Raji (cell line): ENCODE data around the gene SREBF2.

ENCODE experiments used
- POLR2A ChIP-seq: IDR thresholded peaks from 2 replicates; pipeline ENCODE4 v1.6.1; 2011; ENCODE audit warnings: low read depth, low read length, control low read depth; ENCODE audit not compliant: insufficient read depth

Gene SREBF2

DNA sequence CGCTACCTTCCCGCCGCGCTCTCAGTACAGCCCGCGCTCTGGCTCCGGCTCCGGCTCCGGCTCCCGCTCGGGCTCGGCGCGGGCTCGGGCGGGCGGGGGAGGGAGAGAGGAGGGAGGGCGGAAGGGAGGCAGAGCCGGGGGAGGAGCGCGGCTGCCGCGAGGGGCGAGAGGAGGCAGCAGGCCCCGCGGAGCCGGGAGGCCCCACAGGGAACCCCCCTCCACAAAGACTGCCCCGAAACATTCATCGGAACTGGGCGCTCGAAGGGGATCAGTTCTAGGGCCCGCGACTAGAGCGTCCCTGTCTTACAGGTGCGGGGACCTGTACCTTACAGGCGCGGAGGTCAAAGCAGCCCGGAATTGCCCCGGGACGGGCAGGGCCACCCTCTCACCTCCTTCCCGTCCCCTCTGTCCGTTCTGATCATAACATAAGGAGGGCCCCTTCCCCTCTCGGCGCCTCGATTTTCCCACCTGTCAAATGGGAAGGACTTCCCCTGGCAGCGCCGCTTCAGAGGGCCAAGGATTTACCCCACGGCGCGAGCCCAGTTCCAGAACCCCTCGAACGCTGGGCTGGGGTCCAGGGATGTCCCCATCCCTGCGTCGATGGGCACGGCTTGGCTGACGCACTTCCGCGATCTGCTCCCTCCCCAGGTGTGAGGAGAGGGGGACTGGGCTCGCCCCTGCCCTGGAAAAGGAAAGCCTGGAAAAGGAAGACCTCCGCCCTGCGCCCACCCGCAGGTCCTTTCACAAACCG is 82.3 kb downstream of the SREBF2 start, which contains the start of gene SHISA8:
Gene SHISA8, minus strand, starts transcription at position 40 of the 751 bp plus-strand sequence. CDS start 407 bp downstream, outside the sequence.
- TF ChIP-seq POLR2A: no peak

DNA sequence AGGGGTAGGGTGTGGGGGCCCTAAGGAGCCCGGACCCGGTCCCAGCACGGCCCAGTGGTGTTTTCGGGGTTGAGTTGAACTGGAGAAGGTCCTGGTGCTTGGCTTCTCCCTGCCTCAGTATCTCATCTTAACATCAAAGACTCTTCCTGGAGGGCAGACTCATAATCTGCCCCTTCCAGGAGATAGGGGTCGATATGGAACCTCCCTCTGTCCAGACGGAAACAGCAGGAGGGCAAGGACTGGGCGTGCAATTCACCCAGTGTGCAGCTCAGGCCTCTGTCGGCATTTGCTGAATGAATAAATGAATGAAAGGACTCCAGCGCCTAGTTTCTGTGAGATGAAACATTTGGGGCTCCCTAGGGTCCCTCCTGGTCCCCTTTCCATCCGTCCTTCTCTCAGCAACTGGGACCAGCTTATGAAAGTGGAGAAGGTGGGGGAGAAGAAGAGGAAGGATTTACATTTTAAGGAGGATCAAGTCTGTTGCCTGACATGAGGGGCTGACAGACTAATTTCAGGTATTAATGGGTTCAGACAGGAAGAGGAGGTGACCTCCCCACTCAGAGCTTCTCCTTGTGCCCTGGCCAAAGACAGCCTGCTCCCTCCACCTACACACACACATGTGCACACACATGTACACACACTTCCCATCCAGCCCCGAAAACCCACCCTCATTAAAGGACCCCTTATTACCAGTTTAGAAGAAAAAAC is 83.0 kb downstream of the SREBF2 start:
- peak; percentile 41; the same call in 1 of the 2 replicates for TF ChIP-seq POLR2A

DNA sequence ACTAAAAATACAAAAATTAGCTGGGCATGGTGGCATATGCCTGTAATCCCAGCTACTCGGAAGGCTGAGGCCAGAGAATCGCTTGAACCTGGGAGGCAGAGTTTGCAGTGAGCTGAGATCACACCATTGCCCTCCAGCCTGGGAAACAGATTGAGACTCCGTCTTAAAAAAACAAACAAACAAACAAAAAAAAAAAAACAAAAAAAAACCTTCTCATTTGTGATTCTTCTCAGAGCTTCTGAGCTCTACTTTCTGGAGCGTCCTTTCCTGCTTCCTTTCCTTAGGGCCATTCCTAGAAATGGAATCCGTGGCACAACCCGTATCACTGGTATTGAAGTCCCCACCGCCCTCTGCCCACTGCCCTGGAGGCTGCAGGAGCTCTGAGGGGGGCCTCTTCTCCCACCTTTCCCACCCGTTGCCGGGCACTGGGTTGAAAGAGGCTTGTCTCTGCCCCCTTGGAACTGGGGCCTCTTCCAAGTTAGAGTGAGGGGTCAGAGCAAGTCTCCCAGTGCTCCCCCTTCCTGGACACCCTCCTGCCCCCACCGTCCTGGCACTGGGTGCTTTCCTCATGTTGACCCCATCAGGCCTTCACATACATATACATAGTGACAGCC is 83.9 kb downstream of the SREBF2 start:
- 0 out of 2 replicates have a peak, but pooled peaks have one; percentile 16 for TF ChIP-seq POLR2A

DNA sequence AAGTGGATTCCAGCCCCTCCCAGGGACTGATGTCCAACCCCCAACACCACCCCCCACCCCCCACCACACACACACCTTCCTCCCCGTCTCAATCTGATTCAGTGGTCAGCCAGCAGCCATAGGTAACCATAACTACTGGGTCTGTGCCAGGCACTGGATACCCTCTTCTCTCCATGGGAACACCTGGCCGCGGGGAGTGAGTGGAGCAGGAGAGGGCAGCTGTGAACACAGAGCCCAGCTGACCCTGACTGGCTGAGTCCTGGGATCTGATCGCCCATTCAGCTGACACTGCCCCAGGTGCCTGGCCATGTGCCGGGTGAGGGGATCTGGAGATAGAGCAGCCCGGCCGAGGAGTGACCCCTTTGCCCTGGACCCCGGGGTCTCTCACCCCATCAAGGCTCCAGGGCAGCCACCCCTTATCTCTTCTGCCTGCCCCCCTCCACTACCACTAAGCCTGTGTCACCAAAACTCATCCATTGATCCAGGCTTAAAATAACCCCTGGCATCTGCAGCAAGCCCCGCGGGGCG is 84.5 kb downstream of the SREBF2 start:
- TF ChIP-seq POLR2A: no peak

DNA sequence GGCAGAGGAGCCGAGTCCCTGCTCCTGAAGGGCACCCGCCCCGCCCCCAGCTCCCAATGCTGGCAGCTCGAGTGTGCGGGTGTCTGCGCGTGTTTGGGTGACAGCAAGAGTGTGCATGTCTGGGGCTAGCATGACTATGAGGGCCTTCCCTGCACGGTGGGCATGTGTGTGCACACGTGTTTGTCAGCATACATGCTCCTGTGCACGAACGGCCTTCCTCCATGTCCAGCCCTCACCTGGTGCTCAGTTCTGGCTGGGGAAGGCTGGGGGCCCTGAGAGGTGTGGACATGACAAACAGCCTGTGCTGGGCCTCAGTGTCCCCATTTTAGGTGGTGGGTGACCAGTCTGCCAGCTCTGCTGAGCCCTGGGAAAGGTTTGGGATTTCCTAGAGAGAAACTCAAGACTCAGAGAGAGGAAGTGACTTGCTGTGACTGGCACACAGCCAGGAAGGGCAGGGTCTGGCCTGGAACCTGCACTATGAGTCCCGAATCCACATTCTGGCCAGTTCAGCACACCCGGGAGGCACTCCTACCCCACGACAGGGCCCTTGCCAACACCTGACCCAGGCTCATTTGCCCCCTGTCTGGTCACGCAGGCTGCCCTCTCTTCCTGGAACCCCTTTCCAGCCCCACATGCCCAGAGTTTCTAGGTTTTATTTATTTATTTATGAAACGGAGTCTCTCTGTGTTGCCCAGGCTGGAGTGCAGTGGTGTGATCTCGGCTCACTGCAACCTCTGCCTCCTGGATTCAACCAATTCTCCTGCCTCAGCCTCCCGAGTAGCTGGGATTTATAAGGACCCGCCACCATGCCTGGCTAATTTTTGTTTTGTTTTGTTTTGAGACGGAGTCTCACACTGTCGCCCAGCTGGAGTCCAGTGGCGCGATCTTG is 85.2 kb downstream of the SREBF2 start:
- TF ChIP-seq POLR2A: peak; percentile 58

DNA sequence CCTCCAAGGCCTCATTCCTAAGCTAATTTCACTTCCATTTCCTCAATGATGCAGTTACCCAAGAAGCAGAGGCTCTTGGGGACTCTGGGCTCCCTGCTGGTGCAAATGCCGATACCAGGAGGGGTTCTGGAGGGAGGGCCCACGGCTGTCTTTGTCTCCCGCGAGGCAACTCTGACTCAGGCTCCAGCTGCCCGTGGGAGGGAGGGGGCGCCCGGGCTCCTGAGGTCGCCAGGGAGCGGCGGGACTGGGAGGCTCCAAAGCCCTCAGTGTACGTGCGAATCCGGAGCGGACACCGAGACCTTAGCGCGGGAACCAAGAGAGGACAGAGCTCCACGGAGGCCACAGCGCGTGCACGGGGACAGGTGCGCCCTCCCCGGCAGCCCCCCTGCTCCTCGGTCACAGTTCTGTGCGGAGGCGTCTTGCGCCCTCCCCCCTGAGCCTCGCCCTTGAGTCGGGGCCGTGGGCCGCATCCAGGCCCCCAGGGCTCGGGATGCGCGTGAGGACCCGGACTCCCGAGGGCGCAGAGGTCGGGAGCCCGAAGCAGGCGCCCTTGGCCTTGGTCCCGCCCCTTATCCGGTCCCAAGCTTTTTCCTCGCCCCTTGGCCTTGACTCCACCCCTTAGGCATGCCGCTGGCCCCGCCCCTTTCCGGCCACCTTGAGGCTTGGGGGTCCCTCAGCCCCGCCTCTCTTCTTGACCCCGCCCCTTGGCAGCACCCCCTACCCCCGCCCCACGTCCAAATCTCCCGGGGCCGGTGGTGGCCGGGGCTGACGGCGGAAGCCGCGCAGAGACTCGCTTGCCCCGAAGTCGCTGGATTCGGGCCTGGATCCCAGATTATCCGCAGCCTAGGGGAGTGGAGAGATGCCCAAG is 86.7 kb downstream of the SREBF2 start:
- peak; percentile 23; the same call in 1 of the 2 replicates for TF ChIP-seq POLR2A

DNA sequence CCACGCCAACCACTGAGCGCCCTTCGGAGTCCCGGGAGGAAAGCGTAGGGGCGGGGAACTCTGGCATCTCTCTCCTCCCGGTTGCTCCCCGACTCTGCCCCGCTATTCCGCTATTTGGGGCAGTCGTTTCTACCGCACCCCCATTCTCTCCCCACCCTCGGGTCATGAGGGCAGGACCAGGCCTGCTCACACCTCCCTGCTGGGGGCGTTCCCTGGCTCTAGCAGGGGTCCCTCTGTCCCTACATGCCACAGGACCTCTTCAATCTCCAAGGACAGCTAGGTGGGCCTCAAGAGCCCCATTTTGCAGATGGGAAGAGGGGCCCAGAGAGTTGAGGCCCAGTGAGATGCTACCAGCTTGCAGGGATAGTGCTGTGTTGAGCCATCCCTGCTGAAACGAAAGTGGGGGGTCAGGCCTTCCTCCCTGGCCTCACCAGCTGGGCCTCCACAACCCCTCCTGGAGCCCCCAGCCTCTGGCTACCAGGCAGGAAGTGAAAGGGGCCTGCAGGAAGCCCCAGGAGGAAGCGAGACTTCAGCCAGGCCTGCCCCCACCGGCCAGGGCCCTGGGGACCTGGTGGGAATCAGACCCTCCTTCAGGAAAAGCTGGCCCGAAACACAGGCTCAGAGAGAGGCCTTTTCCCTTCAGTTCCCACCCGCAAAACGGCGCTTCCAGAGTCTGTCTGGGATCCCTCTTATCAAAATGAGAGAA is 87.5 kb downstream of the SREBF2 start:
- no peak; the same call in none of the 2 replicates for TF ChIP-seq POLR2A

DNA sequence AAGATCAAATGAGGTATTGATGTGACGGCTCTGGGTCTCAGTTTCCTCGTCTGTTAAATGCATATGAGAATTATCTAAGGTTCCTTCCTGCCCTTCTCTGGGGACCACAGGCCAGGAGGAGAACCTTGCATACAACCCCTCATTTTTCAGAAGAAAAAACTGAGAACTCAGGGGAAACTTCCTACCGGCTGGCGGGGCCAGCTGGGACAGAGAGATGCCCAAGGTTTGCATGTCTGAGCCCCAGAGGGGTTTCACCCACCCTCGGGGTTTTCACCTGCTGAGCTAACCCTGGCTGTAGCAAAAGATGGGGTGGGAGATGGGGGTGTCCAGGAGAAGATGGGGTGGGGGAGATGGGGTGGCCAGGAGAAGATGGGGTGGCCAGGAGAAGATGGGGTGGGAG is 89.4 kb downstream of the SREBF2 start:
- TF ChIP-seq POLR2A: no peak

DNA sequence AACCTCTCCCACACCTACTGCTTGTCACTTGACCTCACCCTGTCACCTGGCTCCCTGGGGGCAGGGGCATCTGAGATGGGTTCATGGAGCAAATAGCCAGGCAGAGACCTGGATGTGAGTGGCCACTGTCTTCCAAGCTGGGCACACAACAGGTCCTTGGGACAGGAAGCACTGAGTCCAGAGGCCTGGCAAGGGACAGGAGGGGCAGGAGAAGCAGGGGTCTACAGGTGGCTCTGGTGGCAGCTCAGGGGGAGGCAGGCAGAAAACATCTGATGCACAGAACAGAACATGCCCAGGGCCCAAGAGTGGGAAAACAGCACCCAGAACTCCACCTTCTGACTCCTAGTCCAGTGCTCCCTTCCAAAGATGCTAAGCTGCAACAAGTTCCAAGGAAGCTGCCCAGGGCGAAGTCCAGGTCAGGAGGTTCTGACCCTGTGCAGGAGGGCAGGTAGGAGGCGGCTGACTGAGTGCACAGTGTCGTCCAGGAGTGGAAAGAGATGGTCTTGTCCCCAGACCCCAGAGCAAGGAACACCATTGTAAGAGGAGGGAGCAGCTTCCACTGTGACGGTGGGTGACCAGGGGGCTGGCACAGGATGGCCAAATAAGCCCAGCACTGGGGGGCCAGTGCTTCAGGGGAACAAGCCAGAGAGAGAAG is 90.2 kb downstream of the SREBF2 start:
- no peak for TF ChIP-seq POLR2A

DNA sequence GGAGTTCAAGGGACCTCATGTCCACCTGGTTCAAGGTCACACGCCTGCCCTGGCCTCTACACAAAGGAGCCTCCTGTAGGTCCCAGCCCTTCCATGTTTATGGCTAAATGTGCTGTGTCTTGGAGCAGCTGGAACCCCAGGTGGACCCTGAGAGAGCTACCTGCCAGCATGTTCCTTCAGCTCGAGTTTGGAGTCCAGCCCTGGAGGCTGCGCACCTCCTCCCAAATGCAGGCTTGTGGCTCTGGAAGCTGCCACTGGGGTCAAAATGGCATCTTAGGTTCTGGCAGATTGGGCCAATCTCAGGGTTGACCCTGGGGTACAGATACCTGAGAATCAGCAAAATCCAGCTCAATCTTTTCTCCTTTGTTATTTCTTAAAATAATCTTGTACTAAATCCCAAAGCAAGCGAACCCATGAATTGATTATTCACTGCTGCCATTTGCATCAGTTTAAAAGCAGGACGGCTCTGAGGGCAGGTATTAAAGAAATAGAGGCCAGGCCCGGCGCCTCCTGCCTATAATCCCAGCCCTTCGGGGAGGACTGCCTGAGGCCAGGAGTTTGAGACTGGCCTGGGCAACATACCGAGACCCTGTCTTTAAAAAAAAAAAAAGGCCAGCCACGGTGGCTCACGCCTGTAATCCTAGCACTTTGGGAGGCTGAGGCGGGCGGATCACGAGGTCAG is 90.8 kb downstream of the SREBF2 start:
- no peak for TF ChIP-seq POLR2A

DNA sequence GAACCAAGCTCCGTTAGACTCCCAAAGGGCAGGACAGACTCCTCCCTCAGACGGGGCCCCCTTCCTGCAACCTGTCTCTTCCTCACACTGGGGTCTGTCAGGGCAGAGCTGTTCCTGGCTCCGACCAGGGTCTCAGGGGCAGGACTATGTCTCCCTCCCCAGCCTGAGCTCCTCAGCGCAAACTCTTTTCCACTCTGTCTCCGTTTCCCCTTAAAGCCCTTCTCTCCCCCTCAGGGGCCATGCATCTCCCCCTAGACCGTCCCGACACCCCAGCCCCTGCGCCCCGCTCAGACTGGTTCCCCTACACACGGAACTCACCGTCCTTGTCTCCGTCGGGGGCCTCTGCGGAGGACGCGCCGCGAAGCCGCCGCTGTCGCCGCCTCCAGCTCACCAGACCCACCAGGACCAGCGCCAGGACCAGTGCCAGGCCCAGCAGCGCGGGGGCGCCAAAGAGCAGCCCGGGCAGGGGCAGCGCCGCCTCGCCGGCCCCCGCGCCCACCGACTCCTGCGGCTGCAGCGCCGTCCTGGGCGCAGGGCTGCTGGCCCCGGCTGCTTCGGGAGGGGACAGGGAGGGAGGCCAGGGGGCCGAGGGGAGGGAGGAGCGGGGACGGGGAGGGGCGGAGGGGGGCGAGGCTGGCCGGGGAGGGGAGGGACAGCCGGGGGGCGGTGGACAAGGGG is 93.0 kb downstream of the SREBF2 start:
- peak; percentile 16; the same call in 1 of the 2 replicates for TF ChIP-seq POLR2A
